Inferior parietal cortex (tissue), 1 donor: ENCODE measurements around the gene E2F8.
"Not testable (repeated sequence)": the region's sequence is repeated elsewhere in the genome, so short reads cannot be mapped to it uniquely, and the experiment has no call there.

Source experiments
- DNase-seq: peaks from one replicate; pipeline ENCODE4 v3.0.0-alpha.2; 2016; ENCODE audit errors: extremely low spot score

The E2F8 gene, protein sequence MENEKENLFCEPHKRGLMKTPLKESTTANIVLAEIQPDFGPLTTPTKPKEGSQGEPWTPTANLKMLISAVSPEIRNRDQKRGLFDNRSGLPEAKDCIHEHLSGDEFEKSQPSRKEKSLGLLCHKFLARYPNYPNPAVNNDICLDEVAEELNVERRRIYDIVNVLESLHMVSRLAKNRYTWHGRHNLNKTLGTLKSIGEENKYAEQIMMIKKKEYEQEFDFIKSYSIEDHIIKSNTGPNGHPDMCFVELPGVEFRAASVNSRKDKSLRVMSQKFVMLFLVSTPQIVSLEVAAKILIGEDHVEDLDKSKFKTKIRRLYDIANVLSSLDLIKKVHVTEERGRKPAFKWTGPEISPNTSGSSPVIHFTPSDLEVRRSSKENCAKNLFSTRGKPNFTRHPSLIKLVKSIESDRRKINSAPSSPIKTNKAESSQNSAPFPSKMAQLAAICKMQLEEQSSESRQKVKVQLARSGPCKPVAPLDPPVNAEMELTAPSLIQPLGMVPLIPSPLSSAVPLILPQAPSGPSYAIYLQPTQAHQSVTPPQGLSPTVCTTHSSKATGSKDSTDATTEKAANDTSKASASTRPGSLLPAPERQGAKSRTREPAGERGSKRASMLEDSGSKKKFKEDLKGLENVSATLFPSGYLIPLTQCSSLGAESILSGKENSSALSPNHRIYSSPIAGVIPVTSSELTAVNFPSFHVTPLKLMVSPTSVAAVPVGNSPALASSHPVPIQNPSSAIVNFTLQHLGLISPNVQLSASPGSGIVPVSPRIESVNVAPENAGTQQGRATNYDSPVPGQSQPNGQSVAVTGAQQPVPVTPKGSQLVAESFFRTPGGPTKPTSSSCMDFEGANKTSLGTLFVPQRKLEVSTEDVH

GRCh38 chr11:19240420-19241259 is at the start of gene E2F8:
Gene E2F8 (minus strand): TSS chr11:19240945. CDS start chr11:19240121, 824 bp downstream.
- peak; percentile 89 for DNase-seq

- DNase-seq: no peak
Measured at GRCh38 chr11:19290356-19290755, 49.6 kb upstream of the E2F8 start.

DNA sequence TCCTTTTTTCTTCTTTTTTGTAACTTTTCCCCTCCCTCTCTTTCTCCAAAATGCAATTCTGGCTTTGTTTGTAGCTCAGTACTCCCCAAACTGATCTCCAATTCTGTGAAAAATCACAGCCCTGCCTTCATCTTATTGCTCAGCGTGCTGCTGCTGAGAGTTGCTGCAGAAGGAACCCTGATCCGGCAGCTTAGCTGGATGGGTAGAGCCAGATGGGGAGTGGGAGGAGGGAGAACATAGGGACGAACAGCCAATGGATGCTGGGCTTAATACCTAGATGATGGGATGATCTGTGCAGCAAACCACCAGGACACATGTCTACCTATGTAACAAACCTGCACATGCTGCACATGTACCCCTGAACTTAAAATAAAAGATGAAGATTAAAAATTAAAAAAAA is 47.5 kb upstream of the E2F8 start:
- no peak for DNase-seq

GRCh38 chr11:19286411-19286810 is 45.7 kb upstream of the E2F8 start:
- no peak for DNase-seq

GRCh38 chr11:19284881-19285280 is 44.1 kb upstream of the E2F8 start:
- DNase-seq: no peak

DNA sequence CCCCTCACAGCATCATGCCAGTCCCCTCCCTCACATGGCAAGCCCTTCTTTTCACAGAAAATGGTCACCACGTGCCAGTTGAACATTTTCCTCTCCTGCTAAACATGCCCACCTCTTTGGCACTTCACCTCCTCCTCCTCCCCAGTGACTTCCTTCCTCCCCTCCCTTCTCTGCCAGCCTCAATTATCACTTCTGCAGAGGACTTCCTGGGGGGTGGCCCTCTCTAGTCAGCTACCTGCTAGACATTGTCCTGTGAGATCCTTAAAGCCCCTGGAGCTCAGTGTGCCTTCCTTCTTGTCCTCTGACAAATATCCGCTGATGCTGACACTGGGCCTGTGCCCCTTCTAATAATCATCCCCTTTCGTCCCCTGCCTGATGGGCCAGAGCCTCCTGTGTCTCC is 43.2 kb upstream of the E2F8 start:
- DNase-seq: no peak

GRCh38 chr11:19281555-19281954 is 40.8 kb upstream of the E2F8 start:
- DNase-seq: no peak

GRCh38 chr11:19281041-19281440 is 40.3 kb upstream of the E2F8 start:
- no peak for DNase-seq

GRCh38 chr11:19279451-19279850 is 38.7 kb upstream of the E2F8 start:
- DNase-seq: no peak

DNA sequence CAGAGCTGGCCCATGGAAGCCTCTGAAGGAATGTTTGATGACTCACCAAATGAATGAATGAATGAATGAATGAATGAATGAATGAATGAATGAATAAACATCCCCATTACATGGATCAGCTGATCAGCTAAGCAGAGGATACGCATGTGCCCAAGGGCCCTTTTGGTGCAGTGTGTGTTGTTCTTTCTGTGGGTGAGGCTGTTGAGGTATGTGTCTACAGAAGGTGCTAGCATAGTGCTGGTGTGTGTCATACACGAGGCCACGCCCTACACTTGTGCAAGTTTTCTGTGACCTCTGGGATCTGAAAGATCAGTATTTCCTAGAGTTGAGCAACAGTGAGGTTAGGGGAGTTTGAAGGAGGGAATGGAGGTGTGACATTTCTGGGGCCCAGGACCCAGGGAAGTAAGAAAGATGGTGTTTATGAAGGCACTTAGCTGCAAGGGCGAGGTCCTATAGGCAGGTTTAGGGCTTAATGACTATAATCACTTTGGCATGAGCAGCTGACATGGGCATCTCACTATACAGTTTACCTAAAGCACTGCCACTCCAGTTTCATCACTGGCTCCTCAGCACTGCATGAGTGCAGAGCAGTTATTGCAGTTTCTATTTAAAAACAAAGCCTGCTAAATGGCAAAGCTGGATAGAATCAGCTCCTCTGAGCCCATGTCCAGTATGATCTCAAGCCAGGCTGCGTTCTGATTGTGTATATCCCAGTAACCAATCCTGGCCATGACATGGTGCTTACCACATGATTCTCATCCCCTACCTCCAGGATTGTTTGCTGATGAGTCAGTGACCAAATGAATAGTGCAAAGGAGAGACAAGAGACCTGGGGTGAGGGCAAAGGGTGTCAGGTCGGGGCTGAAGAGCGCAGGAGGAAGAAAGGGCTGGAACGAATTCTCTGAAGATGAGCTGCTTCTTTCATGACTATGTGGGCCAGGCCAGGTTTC is 36.4 kb upstream of the E2F8 start:
- DNase-seq: no peak

GRCh38 chr11:19275496-19275895 is 34.8 kb upstream of the E2F8 start:
- no peak for DNase-seq

DNA sequence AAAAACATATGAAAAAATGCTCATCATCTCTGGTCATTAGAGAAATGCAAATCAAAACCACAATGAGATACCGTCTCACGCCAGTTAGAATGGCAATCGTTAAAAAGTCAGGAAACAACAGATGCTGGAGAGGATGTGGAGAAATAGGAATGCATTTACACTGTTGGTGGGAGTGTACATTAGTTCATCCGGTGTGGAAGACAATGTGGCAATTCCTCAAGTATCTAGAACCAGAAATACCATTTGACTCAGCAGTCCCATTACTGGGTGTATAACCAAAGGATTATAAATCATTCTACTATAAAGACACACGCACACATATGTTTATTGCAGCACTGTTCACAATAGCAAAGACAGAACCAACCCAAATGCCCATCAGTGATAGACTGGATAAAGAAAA is 32.5 kb upstream of the E2F8 start:
- not testable (repeated sequence) for DNase-seq

DNA sequence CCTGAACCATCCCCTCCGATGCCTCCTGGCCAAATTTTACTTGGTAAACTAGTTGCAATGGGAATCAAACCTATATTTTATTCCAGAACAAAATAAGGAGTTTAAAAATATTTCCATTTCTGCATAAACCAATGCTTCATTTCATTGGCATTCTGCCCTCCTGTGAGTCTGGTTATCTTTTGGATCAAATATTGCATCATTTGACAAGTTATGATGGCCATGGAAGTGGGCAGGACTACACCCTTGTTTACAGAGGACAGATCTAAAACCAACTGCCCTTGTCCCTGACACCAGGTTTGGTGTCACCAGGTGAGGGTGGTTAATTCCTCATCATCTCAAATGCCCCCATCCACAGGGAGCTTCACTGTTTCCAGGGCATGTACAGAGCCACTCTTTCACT is 28.2 kb upstream of the E2F8 start:
- no peak for DNase-seq

DNA sequence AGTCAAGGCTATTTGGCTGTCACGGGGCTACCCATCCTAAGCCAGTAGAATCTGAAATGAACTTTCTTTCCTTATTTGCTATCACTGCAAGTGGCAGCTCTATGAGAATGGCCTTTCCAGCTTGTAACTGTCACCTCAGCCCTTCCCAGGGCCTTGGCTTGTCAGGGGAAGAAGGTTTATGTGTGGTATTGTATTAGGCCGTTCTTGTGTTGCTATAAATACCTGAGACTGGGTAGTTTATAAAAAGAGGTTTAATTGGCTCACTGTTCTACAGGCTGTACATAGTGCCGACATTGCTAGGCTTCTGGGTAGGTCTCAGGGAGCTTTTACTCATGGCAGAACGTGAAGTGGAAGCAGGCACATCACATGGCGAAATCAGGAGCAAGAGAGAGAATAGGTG is 26.8 kb upstream of the E2F8 start:
- no peak for DNase-seq

- DNase-seq: no peak
Measured at GRCh38 chr11:19263333-19263732, 22.6 kb upstream of the E2F8 start.

DNA sequence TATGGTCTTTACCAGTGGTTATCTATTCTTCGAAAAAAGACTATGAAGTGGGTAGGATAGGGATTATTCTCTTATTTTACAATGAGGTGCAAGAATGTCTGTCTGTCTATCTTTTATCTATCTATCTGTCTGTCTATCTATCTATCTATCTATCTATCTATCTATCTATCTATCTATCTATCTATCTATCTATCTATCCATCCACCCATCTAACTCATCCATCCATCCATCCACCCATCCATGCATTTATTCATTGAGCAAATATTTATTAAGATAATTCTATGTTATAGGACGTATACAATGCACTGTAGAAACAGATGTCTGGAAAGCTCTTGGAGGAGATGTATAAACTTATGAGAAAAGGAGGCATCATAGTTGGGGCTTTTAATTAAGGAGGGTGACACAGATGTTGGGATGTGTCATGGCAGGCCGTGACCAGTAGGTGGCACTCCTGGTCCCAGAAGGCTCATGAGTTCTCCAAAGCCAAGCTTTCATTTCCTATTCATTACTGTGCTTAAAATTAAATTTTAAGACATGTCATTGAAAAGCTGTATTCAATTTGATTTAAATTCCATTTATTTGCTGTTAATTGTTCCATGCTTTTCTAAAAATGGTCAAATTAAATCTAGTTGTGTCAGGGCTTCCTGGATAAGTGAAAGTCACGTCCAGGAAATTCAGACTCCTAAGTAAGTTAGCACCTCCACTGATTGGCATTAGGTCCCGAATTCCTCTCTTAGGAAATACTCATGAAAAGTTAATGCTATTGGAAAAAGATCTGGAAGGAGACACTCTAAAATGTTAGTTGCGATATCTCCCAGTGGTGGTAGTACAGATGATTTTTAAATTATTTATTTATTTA is 19.0 kb upstream of the E2F8 start:
- peak; percentile 85 for DNase-seq

- DNase-seq: no peak
Measured at GRCh38 chr11:19258641-19259230, 18.0 kb upstream of the E2F8 start.

GRCh38 chr11:19254441-19254840 is 13.7 kb upstream of the E2F8 start:
- not testable (repeated sequence) for DNase-seq

DNA sequence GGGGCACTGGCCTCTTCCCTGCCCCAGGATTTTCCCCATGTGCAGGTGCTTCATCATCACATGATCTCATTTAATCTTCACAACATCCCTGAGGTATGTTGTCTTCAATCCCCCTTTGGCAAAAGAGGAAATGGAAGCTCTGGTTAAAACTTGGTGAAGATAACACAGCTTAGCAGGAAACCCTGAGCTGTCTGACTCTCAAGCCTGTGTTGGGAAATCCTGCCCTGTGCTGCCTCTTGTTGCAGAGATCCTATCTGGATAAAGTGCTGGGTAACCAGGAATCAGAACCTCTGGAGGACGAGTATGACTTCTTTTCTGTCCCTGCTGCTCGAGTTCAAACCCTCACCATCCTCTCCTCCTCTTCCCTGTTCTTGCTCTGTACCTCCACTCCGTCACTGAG is 13.1 kb upstream of the E2F8 start:
- DNase-seq: no peak
